Fibroblast of gingiva (primary cell): ENCODE data around the gene CA5A.
"Not testable (repeated sequence)": the region's sequence is repeated elsewhere in the genome, so short reads cannot be mapped to it uniquely, and the experiment has no call there.

Experiments used
- DNase-seq: peaks from one replicate; pipeline ENCODE4 v3.0.0-alpha.2; 2011; ENCODE audit warnings: low read depth

CA5A gene

DNA sequence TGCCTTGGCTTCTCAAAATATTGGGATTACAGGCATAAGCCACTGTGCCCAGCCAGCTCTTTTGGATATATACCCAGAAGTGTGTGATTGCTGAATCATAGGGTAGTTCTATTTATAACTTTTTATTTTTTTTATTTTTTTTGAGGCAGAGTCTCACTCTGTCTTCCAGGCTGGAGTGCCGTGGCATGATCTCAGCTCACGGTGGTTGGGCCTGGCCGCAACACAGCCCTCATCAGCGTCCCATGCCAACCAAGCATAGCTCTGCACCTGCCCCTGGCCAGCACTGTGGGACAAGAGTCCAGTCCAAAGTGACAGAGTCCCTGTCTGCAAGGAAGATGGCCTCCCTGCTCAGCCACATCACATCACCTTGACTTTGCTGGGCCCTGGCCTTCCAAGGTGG lies 42.3 kb downstream of the CA5A start:
- DNase-seq = not testable (repeated sequence)

DNA sequence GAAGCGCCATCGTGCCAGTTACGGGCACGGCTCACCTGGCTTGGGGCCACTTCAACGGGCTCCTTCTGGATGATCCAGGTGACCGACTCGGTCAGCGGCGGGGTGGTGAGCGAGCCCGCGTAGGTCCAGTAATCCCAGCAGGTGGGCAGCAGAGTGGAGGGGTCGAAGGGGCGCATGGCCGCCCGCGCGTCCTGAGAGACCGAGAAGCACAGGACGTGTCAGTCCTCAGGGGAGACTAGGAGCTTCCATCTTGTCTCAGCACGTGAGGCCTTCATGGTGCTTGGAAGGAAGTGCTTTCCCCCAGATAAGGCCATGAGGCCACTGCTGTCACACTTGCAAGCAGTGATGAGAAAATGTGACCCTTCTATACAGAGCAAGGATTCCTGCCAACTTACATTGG lies 44.6 kb downstream of the CA5A start:
- no peak for DNase-seq

DNA sequence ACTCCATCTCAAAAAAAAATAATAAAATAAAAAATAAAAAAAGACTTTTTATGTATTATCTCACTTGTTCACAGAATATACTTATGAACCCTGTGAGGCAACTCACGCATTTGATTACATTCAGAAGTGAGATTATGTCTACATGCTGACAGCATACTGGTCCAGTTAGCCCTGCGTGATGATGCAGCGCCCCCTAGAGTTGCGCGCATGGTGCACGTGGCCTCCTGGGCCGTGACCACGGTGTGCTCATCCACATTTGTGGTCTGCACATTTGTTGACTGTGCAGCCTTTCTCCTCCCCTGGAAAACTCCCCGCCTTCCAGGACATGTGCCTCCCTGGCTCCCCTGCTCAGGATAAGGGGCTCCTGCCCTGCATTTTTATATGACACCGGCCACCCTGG lies 46.6 kb downstream of the CA5A start:
- not testable (repeated sequence) for DNase-seq

DNA sequence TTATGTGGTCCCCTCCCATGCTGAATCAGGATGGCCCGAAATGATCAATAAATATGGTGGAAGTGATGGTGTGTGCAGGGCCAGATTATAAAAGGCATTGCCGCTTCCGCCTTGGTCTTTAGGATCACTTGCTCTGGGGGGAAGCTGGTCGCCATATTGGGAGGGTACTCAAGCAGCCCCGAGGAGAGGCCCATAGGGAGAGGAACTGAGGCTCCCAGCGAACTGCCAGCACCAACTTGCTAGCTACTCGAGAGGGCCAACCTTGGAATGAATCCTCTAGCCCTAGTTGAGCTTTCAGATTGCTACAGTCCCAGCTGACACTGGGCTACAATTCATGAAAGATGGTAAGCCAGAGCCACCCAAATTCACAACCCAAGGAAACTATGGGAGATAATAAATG lies 48.0 kb downstream of the CA5A start:
- not testable (repeated sequence) for DNase-seq

DNA sequence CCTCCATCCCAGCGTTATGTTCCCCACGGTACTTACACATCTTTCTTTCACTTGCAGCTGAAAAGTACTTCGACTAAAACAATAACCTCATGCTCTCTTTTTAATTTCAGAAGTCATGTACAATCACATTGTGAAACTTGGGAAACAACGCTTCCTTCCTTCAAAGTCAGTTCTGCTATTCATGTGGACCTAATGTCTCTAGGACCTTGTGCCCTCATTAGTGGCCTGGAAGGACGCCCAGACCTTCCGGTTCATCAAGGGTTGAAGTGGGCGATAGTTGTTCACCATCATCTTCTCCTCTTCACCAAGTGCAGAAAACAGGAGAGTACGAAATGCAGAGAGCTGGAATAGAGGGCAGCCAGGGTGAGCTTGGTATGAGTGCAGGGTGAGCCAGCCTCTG lies 48.4 kb downstream of the CA5A start:
- not testable (repeated sequence) for DNase-seq

DNA sequence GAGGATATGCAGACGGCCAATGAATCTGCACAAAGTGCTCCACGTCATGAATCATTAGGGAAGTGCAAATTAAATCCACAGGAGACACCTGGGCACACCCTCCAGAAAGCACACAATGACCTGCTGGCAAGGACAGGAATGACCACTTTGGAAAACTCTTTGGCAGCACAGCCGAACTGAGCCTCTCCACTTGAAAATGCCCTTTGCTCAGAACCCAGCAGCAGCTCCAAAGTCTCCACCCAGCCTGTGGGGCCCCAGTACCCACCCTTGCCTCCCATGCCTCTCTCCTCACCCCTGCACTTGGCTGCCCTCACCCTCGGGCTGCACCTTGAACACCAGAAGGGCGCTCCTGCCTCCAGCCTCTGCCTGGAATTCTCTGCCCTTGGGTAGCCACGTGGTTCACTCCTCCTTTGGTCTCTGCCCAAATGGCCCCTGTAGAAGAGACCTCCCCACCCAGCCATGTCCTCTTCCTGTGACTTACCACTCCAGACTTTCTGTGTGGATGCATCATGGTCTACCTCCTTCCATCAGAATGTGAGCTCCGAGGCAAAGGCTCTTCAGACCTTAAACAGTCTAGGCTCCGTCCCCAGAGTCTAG lies 50.9 kb downstream of the CA5A start:
- not testable (repeated sequence) for DNase-seq

DNA sequence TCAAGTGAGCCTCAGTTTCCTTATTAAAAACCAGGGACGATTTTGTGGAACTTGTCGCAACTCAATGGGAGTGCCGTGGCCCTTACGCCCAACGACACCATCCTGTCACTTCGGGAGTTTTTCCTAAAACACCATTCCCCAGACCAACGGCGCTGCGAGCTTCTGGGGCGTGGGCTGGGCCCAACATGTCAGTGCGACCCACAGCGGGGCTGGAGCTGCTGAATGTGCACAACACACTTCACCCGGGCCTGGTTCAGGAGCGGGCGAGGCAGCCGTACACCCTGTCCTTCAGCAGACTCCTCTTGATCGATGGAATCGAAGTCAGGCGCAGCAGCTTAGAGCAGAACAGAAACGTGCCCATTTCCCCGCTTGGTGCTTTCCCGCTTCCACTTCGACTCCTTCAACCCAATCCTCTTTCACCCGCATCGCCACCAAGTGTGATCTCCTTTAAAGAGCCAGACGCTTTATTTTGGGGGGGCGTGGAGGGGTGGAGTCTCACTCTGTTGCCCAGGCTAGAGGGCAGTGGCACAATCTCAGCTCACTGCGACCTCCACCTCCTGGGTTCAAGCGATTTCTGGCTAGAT lies 53.8 kb downstream of the CA5A start:
- no peak for DNase-seq

DNA sequence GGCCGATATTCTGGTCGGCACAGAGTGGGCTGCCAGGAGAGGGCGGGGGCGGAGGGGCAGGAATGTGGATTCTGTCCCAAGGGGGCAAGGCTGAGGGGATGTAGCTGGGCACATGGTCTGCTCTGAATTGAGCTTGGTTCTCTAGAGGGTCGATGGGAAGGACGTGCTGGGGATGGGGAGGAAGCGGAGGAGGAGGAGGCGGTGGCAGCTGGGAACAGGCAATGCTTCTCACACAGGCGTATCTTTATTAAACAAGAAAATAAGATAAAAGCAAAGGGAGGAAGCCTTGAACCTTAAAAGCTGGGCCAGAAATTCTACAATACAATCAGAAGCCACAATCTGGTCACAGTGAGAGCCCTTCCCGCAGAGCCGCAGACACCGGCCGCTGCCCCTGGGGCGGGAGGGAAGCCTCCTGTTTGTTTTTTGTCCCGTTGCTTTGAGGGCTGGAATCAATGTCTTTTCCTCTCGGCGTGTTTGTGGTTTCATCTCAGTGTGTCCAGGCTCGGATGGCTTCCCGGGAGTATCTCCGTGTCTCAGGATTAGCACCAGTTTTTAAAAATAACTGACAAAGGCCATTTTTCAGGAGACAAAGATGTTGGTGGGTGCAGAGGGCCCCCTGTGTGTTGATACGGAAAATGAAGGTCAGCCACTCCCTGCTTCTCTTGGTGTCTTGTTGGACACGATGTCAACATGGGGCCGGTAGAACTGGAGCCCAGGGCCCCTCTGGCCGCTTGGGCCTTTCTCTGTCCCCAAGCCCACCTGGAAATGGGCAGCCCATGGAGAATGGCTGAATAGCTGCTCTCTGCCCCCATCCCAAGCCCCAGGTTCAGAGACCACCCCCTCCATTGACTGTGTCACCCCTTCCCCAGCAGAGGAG lies 54.8 kb downstream of the CA5A start:
- DNase-seq = no peak

DNA sequence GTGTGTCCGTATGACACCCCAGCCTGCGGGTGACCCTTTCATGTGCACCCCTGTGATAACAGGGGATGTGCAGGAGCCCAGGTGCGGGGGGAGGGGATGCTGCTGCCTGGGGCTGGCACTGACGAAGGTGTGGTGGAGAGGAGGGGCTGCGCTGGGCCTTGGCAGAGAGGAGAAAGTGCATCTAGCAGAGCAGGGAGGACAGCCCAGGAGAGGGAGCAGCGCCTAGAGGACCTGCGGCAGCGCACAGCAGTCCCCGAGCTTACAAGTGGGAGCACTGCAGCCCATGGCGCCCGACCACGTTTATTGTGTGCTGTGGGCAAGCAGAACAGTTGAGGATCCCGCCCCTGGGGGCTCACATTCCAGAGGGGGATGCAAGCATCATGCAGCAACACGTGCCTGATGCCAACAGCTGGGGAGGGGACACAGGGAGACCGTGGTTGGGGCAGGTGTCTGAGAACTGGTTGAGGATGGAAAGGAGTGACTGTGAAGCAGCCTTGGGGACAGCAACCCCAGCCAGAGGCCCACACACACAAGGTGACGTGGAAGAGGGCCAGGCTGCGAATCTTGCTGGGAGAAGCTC lies 56.1 kb downstream of the CA5A start:
- DNase-seq = no peak

DNA sequence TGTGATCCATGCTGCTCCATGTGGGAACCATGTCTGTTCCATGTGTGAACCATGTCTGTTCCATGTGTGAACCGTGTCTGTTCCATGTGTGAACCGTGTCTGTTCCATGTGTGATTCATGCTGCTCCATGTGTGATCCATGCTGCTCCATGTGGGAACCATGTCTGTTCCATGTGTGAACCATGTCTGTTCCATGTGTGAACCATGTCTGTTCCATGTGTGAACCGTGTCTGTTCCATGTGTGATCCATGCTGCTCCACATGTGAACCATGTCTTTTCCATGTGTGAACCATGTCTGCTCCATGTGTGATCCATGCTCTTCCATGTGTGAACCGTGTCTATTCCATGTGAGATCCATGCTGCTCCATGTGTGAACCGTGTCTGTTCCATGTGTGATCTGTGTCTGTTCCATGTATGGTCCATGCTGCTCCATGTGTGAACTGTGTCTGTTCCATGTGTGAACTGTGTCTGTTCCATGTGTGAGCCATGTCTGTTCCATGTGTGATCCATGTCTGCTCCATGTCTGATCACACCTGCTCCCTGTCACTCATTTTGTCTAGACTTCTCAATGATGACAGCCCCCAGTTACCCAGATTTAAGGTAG lies 56.8 kb downstream of the CA5A start:
- not testable (repeated sequence) for DNase-seq

DNA sequence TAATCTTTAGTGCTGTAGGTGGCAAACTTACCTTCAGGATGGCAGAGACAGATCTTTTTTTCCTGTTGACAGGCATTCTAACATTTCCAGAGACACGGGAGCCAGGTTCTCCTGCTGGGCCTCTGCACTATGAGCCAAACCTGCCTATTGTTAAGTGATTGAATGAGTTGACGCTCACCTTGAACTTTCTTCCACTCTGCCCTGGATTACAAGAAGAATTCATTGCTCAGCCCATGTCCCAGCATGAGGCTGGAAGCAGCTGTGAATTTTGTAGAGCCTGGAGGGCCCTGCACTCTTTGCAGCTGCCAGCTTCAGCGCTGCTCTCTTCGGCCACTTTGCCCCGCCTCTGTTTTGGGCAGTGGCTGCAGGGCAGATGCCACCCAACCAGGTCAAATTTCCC lies 57.6 kb downstream of the CA5A start:
- no peak for DNase-seq

DNA sequence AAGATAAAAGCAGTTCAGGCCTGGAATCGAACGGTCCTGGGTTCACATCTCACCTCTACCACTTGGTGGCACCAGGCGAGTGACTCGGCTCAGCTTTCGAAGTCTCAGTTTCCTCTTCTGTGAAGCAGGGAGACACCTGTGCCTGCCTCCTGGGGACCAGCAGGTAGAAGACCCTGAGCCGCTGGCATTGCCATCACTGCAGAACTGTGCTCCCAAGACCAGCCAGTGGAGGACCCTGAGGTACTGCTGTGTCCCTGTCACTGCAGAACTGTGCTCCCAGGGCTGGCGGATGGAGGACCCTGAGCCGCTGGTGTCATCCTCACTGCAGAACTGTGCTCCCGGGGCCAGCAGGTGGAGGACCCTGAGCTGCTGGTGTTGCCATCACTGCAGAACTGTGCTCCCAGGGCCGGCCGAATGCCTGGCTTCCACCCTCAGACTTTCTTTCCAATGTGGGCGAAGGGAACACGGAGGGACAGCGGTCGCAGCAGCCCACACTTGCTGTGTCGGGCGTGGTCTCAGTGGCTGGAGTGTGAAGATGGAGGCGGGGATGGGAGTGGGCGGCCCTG lies 58.3 kb downstream of the CA5A start:
- DNase-seq = no peak

DNA sequence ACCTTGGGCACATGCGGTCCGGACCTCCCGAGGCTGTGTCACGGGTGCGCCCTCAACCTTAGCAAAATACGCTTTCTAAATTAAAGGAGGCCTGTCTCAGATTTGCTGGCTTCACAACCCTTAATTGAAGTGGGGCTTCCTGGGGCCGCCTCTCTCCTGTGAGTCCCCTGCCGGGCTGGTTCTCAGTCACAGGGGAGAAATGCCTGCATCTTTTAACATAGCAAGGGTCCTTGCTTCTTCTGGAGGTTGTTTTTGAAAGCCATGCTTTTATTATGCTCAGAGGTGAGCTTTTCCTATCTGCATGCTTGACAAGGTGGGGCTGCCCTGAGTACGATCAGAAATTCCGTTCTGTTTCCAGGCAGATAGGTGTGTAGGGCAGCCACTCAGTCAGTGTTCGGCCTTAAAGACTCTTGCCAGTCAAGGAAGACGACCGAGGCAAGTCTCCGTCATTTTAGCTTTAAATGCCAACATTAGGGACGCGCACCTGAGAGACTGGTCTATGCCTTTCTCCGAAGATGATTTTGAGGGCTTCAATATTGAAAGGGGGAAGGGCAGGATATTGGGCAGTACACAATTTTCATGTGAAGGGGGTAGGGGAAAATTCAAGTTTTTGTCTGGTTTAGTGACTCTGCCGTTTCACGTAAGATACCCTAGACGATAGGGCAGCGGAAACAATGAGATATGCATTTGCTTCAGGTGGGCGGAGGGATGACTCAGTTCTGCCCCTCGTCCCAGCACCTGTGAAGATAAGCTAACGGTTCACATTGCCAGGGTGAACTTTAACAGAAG lies 61.5 kb downstream of the CA5A start:
- no peak for DNase-seq

DNA sequence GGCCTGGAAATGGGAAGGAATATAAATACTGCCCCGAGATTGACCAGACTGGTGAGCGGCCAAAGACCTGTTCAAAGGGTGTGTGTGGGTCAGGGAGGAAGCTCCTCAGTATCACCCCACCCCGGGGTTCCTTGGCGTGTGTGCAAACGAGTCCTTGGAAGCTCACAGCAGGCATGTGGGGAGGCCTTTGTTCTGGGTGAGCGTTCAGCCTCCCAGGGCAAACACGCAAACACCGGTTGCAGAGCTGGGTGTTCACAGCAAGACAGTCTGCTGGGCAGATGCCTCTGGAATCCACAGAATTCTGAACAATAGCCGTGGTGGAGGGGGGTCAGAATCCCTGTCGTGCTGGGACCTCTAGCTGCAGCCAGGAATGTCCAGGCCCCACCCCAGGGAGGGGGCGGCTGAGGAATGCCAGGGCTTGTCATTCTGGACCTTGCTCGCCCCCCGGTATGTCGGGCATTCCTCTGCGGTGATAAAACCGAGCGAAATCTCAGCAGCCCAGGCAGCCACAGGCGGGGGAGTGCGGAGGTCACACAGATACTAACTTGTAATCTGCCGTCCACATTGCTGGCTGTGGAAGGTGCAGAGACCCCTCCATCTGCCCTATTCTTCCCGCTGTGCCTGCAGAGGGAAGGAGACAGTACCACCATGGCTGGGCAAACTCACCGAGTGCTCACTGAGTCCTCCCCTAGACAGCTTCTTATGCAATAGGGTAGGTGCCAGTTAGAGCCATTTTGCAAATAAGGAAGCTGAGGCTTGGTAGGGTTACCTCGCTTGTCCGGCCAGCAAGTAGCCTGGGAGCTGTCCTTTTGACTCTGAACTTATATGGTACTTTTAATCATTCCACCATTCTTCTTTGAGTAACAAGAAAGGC lies 65.7 kb downstream of the CA5A start:
- not testable (repeated sequence) for DNase-seq

DNA sequence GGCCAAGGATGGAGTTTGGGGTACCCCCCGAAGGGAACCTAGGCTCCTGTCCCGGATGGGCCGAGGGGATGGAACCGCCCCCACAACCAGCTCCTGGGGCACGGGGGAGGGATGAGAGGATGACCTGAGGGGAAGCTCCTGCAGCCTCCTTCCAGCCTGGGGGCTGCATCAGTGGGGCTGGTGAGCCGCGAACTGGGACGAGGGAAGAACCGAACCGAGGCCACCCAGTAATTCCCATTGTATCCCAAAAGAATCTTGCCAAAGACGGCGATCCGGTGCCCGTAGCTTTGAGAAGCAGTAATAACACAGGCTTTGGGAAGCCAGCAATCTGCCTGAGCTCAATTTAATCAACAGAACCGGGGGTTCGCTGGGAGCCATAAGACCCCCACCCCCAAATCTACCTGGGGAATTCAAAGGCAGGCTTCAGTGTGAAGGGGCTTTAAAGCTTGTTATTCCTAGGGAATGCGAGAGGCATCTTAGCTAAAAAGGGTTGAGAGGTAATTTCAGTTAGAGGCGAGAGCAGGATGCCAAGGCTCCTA lies 66.4 kb downstream of the CA5A start:
- not testable (repeated sequence) for DNase-seq

DNA sequence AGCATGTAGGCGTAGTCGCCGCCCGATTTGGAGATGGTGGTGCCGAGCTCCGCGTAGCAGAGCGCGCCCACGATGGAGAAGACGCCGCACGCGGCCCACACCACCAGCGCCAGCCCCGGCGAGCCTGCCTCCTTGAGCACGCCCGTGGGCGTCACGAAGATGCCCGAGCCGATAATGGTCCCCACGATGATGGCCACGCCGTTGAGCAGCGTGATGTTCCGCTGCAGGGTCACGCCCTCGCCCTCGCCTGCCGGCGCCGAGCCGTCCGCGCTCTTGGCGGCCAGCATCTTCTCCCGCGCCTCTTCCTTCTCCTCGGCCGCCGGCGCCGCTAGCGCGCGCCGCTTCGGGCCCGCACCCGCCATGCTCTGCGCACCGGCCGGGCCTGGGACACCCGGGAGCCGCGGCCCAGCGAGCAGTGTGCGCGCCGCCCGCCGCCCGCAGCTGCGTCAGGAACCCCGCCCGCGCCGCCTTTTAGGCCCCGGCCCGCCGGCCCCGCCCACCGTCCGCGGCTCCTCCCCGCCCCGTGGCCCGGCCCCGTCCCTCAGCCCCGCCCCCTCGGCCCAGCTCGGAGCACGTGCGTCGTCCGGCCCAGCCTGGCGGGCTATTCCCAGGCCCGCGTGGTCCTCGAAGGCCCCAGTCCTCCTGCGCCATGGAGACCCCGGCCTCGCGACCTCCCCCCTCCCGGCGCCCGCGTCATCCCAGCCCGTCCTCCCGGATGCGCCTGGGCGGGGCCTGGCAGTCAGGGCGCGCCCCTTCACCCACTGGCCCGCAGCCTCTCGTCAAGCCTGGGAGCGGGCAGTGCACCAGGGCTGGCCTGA lies 67.1 kb downstream of the CA5A start, which contains the start of gene SLC7A5:
Gene SLC7A5 (minus strand): TSS at position 447 of the 818 bp plus-strand sequence. CDS start 85 bp downstream, at position 362.
- peak; percentile 73 for DNase-seq

DNA sequence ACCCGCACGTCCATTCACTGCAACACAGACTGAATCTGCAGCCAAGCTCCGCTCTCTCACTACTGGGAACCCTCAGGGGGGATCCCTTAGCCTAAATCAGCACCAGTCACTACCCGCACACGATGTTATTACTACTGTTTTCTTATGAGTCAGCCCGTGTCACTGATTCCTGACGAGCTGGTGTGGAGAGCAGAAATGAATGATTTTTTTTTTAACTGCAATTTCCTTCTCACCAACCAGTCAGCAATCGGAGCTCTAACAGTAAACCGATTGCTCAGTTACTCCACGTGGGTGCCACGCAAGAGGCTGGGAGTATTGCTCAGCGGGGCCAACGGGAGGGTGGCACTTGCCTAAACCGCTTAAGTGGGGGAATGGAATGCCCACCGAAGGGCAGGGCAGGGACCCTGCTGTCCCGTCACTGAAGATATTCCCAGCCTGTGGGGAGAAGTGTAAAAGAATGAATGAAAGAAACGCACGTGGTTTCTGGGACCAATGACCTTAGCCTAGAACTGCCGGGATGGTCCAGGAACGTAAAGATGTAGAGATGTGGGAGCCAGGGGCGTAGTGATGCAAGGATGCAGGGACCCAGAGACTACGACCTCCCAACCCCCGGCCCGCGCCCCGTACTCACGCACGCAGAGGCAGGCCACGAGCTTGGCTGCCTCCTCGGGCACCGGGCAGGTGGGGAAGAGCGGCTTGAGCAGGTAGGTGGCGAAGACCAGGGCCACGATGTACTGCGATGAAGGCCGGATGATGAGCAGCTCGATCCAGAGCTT lies 67.9 kb downstream of the CA5A start:
- DNase-seq = peak; percentile 90

DNA sequence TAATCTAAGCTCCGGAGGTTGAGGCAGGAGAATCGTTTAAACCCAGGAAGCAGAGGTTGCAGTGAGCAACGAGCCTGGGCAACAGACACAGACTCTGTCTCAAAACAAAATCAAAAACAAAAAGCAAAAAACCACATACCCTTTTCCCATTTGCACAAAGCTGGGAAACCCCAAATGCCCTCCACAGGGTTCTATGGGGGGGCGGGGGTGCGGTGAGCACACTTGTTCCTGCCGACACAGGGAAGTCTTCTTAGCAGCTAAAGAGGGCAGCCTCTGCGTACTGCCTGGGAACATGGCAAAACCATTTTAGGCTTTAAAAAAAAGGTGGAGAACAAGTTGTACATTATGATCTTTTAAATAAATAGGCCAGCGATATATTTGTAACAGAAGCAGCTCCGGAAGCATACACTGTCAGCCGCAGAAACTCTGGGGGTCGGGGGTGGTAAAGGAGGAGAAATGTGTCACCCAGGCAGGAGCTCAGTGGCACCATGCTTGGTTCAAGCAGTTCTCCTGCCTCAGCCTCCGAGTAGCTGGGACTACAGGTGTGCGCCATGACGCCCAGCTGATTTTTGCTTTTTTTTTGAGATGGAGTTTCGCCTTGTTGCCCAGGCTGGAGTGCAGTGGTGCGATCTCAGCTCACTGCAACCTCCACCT lies 70.3 kb downstream of the CA5A start:
- DNase-seq = not testable (repeated sequence)
